K562 (cell line): ENCODE measurements around the gene USP17L20.
"Not testable (repeated sequence)": the region's sequence is repeated elsewhere in the genome, so short reads cannot be mapped to it uniquely, and the experiment has no call there.

Experiments used
- CBFA2T2 ChIP-seq: fragments of 450-650 bp; conservative IDR thresholded peaks from 2 replicates; pipeline ENCODE4 v1.6.1; 2017; ENCODE audit warnings: mild to moderate bottlenecking
- ETV6 ChIP-seq, 3 experiments: fragments of 150-350 bp in 1 of 3; sonication (generic) in 1 of 3; formaldehyde crosslinking in 1 of 3; IDR thresholded peaks; 2 replicates each; pipeline versions ENCODE4 v1.6.1 to v1.8.0; 2014 to 2022; ENCODE audit warnings: borderline replicate concordance in 2 of 3, low read depth in 2 of 3, antibody characterized with exemption in 1 of 3, low read length in 1 of 3, mild to moderate bottlenecking in 1 of 3, missing genetic modification reagents in 1 of 3
- NCOA1 ChIP-seq: fragments of 450-650 bp; IDR thresholded peaks from 2 replicates; pipeline ENCODE4 v1.6.1; 2016; ENCODE audit warnings: low read depth
- NRF1 ChIP-seq, 2 experiments: fragments of 450-650 bp; IDR thresholded peaks in 1 of 2; conservative IDR thresholded peaks in 1 of 2; 2 replicates each; pipeline ENCODE4 v1.6.1; 2014; ENCODE audit warnings: mild to moderate bottlenecking in 2 of 2
- PCBP2 ChIP-seq: fragments of 200-400 bp; formaldehyde crosslinking; IDR thresholded peaks from 2 replicates; pipeline ENCODE4 v1.6.1; 2018; ENCODE audit warnings: low read length, low read depth, mild to moderate bottlenecking, moderate library complexity; ENCODE audit not compliant: poor library complexity, severe bottlenecking
- ZZZ3 ChIP-seq: fragments of 450-650 bp; IDR thresholded peaks from 2 replicates; pipeline ENCODE4 v1.6.1; 2016; ENCODE audit warnings: antibody characterized with exemption, mild to moderate bottlenecking, moderate library complexity
- TF ChIP-seq, protein P1 (sequence below): fragments of 250-450 bp; sonication (Bioruptor Pico); IDR thresholded peaks from 2 replicates; pipeline ENCODE4 v1.6.1; 2021; ENCODE audit warnings: mild to moderate bottlenecking
- TF ChIP-seq, protein P2 (sequence below): fragments of 450-650 bp; formaldehyde crosslinking; IDR thresholded peaks from 2 replicates; pipeline ENCODE4 v1.4.0; 2020; ENCODE audit warnings: mild to moderate bottlenecking
- TF ChIP-seq, protein P3 (sequence below): fragments of 250-450 bp; sonication (Bioruptor Pico); IDR thresholded peaks from 2 replicates; pipeline ENCODE4 v1.8.0; 2022; ENCODE audit warnings: moderate library complexity, mild to moderate bottlenecking, inconsistent platforms

GRCh38 chr4:9257824-9258223 is at the start of gene USP17L20:
- TF ChIP-seq NRF1 (conservative IDR thresholded peaks at IDR 0.05 in 1 of 2, IDR thresholded peaks at IDR 0.05 in 1 of 2); ETV6 (IDR thresholded peaks at IDR 0.05; ENCODE audit: borderline replicate concordance in 1 of 2, low read depth in 2 of 2, low read length in 1 of 2); ETV6 (CRISPR knock-in tag; IDR thresholded peaks at IDR 0.05; ENCODE audit: borderline replicate concordance); CBFA2T2; ZZZ3; NCOA1; PCBP2: not testable (repeated sequence)
- TF ChIP-seq, protein P1, sequence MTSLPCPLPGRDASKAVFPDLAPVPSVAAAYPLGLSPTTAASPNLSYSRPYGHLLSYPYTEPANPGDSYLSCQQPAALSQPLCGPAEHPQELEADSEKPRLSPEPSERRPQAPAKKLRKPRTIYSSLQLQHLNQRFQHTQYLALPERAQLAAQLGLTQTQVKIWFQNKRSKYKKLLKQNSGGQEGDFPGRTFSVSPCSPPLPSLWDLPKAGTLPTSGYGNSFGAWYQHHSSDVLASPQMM (CRISPR knock-in tag) = not testable (repeated sequence)
- TF ChIP-seq, protein P2, sequence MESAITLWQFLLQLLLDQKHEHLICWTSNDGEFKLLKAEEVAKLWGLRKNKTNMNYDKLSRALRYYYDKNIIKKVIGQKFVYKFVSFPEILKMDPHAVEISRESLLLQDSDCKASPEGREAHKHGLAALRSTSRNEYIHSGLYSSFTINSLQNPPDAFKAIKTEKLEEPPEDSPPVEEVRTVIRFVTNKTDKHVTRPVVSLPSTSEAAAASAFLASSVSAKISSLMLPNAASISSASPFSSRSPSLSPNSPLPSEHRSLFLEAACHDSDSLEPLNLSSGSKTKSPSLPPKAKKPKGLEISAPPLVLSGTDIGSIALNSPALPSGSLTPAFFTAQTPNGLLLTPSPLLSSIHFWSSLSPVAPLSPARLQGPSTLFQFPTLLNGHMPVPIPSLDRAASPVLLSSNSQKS (CRISPR knock-in tag) = not testable (repeated sequence)
- TF ChIP-seq, protein P3, sequence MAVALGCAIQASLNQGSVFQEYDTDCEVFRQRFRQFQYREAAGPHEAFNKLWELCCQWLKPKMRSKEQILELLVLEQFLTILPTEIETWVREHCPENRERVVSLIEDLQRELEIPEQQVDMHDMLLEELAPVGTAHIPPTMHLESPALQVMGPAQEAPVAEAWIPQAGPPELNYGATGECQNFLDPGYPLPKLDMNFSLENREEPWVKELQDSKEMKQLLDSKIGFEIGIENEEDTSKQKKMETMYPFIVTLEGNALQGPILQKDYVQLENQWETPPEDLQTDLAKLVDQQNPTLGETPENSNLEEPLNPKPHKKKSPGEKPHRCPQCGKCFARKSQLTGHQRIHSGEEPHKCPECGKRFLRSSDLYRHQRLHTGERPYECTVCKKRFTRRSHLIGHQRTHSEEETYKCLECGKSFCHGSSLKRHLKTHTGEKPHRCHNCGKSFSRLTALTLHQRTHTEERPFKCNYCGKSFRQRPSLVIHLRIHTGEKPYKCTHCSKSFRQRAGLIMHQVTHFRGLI = not testable (repeated sequence)
